ENCODE data around the gene GLTP.
"Not testable (repeated sequence)": the region's sequence is repeated elsewhere in the genome, so short reads cannot be mapped to it uniquely, and the experiment has no call there.

GLTP gene, protein sequence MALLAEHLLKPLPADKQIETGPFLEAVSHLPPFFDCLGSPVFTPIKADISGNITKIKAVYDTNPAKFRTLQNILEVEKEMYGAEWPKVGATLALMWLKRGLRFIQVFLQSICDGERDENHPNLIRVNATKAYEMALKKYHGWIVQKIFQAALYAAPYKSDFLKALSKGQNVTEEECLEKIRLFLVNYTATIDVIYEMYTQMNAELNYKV

DNA sequence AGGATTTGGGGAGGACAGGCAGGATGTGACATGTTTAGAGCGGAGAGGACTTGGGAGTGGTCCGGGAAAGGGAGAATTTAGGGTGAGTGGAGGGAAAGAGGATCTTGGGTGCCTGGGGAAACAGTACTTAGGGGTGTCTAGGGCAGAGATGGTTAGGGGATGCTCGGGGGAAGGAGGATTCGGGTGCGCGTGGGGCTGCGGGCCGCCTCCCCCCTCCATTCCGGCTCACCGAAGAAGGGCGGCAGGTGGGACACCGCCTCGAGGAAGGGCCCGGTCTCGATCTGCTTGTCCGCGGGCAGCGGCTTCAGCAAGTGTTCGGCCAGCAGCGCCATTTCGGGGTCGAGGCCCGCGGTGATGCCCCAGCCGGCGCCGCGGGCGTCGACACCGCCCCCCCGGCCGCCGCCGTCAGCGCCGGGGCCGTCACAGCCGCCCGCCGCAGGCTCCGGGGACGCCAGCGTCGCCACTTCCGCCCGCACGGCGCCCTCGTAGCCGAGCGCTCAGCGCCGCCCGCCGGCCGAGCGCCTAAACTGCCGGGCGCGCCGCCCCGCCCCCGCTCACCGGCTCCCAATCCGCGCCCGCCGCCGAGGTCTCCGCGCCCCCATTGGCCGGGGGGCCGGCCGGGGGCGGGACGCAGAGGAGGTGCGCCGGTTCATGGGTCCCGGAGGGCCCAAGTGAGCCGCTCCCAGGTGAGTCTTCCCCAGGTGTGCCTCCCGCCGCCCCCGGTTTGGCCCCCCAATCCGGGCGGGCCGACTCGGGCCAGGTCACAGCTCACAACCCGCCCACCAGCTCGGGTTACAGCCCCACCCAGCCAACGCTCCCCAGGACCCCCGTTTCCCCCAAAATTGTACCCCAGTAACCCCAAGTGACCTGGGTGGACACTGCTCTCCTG, at the start of gene GLTP:
Gene GLTP (minus strand): TSS at position 499 of the 889 bp plus-strand sequence. CDS start 167 bp downstream, at position 332.
- DNase-seq (peak; percentile 90 to 94), ATAC-seq (peak; percentile 96)
- no peaks in the 10 kb centered on the region for H3K27me3 Mint-ChIP-seq
- peak within 1 kb of the TSS; percentile 92 to 95 for H3K27ac Mint-ChIP-seq
- H3K9me3 Mint-ChIP-seq, result no peaks in the 10 kb centered on the region
- H3K4me3 Mint-ChIP-seq, result peak within 1 kb of the TSS; percentile 88 to 92
- H3K4me1 Mint-ChIP-seq, result peaks cover 48% of the 10 kb centered on the region

DNA sequence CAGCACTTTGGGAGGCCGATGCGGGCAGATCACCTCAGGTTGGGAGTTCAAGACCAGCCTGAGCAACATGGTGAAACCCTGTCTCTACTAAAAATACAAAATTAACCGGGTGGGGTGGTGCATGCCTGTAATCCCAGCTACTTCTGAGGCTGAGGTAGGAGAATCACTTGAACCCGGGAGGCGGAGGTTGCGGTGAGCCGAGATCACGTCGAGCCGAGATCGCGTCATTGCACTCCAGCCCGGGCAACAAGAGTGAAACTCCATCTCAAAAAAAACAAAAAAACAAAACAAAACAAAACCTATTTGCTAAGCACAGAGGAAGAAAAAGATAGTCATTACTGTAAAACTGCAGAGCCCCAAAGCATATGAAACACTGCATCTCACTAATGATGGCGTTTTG, 49.0 kb upstream of the GLTP start:
- DNase-seq, ATAC-seq, H3K9me3 Mint-ChIP-seq, H3K27me3 Mint-ChIP-seq, H3K4me1 Mint-ChIP-seq, H3K4me3 Mint-ChIP-seq, H3K27ac Mint-ChIP-seq: not testable (repeated sequence)

DNA sequence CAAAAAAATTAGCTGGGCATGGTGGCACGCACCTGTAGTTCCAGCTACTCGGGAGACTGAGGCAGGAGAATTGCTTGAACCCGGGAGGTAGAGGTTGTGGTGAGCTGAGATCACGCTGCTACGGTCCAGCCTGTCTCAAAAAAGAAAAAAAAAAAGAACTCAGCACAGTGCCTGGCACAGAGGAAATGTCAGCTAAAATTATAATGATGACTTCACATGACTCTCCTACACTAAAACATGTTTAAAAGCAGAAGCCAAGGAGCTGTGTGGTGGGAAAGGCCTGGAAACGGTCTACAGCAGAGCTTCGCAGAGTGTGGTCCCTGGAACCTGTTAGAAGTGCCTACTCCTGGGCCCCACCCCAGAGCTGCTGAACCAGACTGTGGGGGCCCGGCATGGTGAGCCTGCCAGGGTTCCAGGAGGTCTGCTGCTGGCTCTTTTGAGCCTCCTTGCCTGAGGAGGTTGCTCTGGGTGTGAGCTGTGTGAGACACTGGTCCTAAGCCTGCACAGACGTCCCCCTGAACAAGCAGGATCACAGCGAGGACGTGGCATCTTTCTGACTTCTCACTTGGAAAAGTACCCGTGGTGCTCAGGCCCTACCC, 47.8 kb upstream of the GLTP start:
- no peak overlapping the region for H3K27ac Mint-ChIP-seq
- no peaks in the 10 kb centered on the region for H3K27me3 Mint-ChIP-seq
- no peaks in the 10 kb centered on the region for H3K9me3 Mint-ChIP-seq
- ATAC-seq (no peak), DNase-seq (no peak)
- H3K4me3 Mint-ChIP-seq, result no peak overlapping the region
- no peaks in the 10 kb centered on the region for H3K4me1 Mint-ChIP-seq

DNA sequence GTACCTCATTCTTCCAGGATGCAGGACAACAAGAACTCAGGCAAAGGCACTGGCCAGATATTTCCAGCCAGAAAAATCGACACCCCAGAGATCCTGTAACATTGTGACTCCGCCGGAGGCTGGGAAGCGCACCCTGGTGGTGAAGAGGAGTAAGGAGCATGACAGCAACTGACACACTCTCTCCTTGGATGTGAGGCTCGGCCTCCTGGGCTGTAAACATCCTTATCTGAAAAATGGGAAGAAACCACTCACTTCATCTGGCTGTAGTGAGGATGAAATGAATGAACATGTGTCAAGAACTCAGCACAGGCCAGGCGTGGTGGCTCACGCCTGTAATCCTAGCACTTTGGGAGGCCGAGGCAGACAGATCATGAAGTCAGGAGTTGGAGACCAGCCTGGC, 47.3 kb upstream of the GLTP start:
- H3K4me1 Mint-ChIP-seq, result no peaks in the 10 kb centered on the region
- H3K27me3 Mint-ChIP-seq, result no peaks in the 10 kb centered on the region
- no peaks in the 10 kb centered on the region for H3K9me3 Mint-ChIP-seq
- H3K27ac Mint-ChIP-seq, result peak overlapping the region in 1 of 2 donors; percentile 38
- DNase-seq, result peak in 1 of 2 donors; percentile 22
- peak; percentile 63 for ATAC-seq
- no peak overlapping the region for H3K4me3 Mint-ChIP-seq

DNA sequence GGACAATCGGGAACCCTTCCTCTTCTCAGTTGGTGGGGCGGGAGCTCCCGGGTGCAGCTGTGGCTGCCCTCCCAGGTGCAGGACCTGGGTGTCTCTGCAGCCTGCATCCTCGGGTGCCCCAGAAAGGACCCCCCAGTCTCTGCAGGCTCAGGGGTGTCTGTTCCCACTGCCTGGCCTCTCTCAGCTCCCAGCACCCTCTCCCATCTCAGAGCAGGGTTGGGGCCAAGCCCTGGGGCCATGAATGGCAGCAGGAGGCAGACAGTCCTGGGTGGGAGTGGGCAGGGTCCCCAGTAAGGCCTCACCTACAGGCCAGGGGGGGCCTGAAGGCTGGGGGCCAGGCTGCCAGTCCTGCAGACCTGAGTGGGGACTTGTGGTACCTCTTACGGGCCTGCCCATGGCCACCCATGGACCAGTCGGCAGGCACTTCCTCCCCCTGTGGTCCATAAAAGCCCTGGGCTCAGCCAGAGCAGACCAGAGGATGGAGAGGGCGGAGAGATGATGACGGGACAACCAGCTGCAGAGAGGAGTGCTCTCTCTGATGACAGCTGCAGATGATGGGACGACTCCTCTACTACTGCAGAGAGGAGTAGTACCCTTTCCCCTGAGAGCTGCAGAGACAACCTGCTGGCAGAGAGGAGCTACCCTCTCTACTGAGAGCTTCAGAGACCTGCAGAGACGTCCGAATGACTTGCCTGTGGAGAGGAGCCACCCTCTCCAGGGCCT, 46.3 kb upstream of the GLTP start:
- DNase-seq (no peak), ATAC-seq (no peak)
- Mint-ChIP-seq H3K9me3 (no peaks in the 10 kb centered on the region), H3K4me1 (no peaks in the 10 kb centered on the region), H3K27ac (no peak overlapping the region), H3K4me3 (no peak overlapping the region), H3K27me3 (no peaks in the 10 kb centered on the region)

DNA sequence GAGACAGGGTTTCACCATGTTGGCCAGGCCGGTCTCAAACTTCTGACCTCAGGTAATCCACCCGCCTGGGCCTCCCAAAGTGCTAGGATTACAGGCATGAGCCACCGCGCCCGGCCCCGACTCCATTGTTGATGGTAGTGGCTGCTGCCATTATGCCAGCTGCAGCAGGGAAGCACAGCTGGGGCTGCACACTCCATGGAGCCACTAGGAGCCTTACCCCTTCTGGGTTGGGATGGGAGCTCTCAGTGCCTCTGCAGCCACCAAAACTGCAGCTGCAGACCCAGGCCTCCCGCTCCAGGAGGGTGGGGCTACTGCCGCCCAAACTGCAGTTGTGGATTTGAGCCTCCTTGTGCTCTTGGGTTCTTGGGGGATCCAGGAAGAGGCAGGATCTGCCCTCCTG, 45.7 kb upstream of the GLTP start:
- Mint-ChIP-seq H3K27me3 (no peaks in the 10 kb centered on the region), H3K4me1 (no peaks in the 10 kb centered on the region), H3K27ac (no peak overlapping the region), H3K4me3 (no peak overlapping the region), H3K9me3 (no peaks in the 10 kb centered on the region)
- DNase-seq, result no peak
- ATAC-seq, result no peak

DNA sequence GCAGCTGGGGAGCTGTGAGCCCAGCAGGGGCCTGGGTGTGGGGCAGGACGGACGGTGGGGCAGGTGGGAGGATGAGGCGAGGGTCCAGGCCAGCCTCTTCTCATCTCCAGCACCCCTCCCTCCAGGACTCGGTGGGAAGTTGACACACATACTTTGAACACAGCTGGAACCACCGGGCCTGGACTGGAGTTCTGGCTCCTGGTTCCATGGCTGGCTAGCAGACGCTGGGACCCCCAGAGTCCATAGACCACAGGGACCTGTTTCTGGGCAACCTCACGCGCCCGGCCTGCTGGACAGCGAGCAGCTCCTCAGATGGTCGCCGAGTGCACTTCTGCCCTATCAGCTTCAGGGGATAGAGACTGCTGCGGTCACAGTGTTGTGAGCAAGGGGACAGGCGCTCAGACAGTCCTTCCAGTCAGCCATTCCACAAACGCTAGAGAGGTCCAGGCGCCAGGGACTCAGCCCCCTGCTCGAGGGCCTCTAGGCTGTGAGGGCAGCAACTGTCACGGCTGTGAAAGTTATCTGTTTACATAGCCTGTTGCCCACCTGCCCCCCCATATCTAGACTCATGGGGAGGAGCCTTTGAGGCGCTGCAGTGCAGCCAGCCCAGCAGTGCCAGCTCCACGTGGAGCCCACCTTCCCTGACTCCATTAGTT, 45.0 kb upstream of the GLTP start:
- Mint-ChIP-seq H3K4me3 (no peak overlapping the region), H3K9me3 (no peaks in the 10 kb centered on the region), H3K27me3 (no peaks in the 10 kb centered on the region), H3K4me1 (no peaks in the 10 kb centered on the region), H3K27ac (peak overlapping the region in 1 of 2 donors; percentile 85)
- ATAC-seq, result no peak
- DNase-seq, result no peak

DNA sequence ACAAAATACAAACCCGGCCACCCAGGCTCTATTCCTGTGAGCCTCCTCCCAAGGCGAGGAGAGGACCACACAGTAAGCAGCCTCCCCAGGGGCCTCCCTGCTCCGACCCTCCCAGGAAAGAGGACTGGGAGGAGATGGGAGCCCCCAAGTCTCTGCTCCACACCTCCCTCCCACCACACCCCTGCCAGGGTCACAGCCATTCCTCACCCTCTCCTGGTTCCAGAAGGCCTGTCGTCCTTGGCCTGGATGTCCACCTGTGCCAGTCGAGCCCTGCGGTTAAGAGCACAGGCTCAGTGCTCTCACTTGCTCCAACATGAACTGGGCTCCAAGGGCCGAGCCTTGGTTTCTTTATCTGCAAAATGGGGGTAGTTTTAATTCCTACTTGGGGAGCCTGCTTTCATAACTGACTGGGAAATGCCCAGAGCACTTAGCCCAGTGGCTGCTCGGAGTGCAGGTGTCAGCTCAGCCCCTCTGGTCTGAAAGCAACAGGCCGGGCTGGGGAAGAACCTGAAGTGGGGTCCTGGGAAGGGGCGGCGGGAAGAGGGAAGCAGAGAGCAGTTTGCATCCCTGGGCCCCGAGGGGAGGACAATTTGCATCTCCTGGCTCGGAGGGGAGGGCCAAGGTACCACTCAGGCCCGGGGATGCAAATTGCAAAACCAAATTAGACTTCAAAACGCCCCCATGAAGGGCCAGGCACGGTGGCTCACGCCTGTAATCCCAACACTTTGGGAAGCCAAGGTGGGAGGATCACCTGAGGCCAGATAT, 43.3 kb upstream of the GLTP start:
- DNase-seq, result no peak
- Mint-ChIP-seq H3K9me3 (no peaks in the 10 kb centered on the region), H3K27me3 (no peaks in the 10 kb centered on the region), H3K27ac (peak overlapping the region in 1 of 2 donors; percentile 90), H3K4me3 (no peak overlapping the region), H3K4me1 (no peaks in the 10 kb centered on the region)
- no peak for ATAC-seq

DNA sequence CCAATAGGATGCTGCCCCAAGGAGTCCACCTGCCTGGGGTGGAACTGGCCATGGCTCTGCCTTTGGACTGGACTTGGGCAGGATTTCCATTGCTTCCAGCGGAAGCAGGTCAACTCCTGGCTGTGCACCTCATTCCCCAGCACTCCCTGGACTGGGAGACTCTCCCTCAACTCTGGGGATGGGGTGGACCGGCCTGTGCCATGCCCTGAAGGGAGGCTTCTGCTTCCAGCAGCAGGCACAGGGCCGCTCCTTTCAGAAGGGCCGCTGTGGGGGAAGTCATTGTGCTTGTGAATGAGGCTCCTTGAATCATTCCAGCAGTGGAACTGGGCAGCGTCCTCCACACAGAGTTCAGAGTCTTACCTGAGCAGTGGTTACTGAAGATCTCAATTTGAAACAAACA, 42.7 kb upstream of the GLTP start:
- no peak for ATAC-seq
- Mint-ChIP-seq H3K9me3 (no peaks in the 10 kb centered on the region), H3K27me3 (no peaks in the 10 kb centered on the region), H3K4me3 (no peak overlapping the region), H3K27ac (no peak overlapping the region), H3K4me1 (no peaks in the 10 kb centered on the region)
- DNase-seq, result no peak

DNA sequence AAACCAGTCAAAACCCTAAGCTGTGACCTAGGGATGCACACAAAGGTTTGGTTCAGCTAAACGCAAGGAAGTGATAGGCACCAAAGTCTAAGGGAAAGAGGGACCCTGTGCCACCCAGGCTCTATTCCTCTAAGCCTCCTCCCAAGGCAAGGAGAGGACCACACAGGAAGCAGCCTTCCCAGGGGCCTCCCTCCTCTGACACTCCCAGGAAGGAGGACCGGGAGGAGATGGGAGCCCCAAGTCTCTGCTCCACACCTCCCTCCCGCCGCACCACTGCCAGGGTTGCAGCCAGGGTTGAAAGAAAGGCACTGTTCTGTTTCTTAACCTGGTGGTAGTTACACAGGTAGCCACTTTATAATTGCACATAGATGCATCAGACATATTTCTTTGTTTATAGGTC, 41.6 kb upstream of the GLTP start:
- H3K27me3 Mint-ChIP-seq, result no peaks in the 10 kb centered on the region
- no peak overlapping the region for H3K27ac Mint-ChIP-seq
- H3K9me3 Mint-ChIP-seq, result no peaks in the 10 kb centered on the region
- no peak overlapping the region for H3K4me3 Mint-ChIP-seq
- H3K4me1 Mint-ChIP-seq, result no peaks in the 10 kb centered on the region
- no peak for DNase-seq
- no peak for ATAC-seq

DNA sequence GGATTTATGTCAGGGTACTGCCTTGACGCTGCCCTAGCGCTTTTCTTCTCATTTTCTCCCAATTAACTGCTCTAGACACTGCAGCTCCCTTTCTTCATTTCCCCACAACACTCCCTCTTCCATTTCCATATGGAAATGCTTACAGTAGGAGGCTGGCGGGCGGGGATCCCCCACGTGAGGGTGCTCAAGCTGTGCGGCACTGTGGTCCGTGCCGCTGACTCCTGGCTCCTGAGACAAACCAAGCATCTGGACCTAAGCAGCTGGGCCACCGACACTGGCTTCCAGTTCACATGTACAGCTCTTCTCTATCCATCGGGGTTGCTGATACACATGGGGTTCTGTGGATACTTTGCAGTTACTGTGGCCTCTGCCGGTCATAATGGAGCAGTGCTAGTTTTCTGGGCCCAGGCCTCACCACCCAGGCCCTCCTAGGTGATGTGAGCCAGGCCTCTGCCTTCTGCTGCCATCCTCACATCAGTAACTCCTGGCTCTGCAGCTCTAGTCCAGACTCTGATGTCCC, 40.0 kb upstream of the GLTP start:
- ATAC-seq (no peak), DNase-seq (no peak)
- Mint-ChIP-seq H3K4me3 (no peak overlapping the region), H3K4me1 (no peaks in the 10 kb centered on the region), H3K27me3 (no peaks in the 10 kb centered on the region), H3K27ac (no peak overlapping the region), H3K9me3 (no peaks in the 10 kb centered on the region)

DNA sequence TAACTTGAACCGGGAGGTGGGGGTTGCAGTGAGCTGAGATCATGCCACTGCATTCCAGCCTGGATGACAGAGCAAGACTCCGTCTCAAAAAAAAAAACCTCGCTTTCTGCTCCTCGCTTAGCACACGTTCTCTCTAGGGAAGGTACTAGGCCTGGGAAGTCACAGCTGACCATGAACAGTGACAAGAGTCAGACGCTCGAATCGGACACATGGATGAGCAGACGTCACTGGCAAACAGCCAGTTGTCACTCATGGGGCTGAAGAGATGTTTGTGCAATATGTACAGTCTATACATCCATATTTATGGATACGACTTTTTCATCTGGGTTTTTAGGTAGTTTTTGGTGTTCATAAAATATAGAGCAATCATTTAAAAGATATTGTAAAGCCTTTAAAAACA, 39.1 kb upstream of the GLTP start:
- DNase-seq (no peak), ATAC-seq (no peak)
- no peak overlapping the region for H3K4me3 Mint-ChIP-seq
- no peaks in the 10 kb centered on the region for H3K4me1 Mint-ChIP-seq
- H3K27ac Mint-ChIP-seq, result peak overlapping the region in 1 of 2 donors; percentile 53
- H3K9me3 Mint-ChIP-seq, result no peaks in the 10 kb centered on the region
- H3K27me3 Mint-ChIP-seq, result no peaks in the 10 kb centered on the region

DNA sequence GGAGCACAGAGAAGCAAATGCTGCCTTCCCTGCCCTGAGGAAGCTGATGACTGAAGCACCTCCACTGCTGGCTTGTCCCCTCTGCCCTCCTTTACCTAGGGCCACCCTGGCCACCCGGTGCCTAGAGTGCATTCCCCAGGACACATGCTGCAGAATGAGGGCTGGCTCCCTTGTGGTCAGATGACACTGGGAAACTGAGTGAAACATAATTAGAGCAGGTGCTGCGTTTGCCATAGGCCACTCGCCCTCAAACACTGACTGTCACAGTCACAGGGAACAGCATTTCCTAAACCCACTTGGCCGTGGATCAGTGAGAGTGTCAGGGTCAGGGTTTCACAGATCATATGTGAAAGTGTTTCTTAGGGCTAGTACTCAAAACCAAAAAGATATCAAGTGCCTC, 35.7 kb upstream of the GLTP start:
- Mint-ChIP-seq H3K27ac (peak overlapping the region in 1 of 2 donors; percentile 71), H3K27me3 (no peaks in the 10 kb centered on the region), H3K4me3 (no peak overlapping the region), H3K4me1 (no peaks in the 10 kb centered on the region), H3K9me3 (no peaks in the 10 kb centered on the region)
- no peak for DNase-seq
- ATAC-seq, result no peak

DNA sequence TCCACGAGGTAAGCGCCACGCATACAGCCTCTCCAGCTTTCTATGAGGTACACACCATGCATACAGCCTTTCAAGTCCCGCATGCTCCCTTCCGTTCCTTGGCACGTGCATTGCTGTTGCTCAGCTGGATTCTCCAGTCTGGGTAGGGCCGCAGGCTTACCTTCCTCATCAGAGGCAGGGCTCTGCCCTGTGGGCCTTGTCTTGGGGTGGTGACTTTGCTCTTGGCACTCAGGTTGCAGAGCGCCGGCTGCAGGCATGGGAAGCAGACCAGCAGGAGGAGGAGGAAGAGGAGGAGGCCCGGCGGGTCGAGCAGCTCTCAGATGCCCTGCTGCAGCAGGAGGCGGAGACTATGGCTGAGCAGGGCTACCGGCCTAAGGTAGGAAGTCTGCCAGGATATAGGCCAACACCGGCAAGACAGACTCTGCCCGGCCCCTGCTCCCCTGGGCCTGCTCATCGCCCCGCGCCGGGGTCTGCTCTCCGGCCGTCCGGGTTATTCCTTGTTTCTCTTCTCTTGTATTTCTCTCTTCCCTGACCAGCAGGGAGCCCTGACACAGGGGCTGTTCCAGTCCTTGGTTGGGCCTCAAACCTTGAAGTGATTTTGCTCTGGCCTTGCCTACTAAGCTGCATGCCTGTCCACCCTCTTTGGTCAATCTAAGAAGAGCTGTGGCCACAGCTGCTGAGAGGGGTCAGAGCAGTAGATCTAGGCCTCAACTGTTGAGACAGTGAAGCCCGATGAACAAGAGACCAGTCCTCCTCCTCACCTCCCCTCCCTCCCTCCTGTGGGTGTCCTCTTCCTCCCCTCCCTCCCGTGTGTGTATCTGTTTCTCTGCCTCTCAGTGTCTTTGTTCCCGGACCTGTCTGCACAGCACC, 35.1 kb upstream of the GLTP start:
- H3K9me3 Mint-ChIP-seq, result no peaks in the 10 kb centered on the region
- H3K27me3 Mint-ChIP-seq, result no peaks in the 10 kb centered on the region
- H3K4me1 Mint-ChIP-seq, result no peaks in the 10 kb centered on the region
- no peak for DNase-seq
- no peak overlapping the region for H3K4me3 Mint-ChIP-seq
- peak overlapping the region in 1 of 2 donors; percentile 71 for H3K27ac Mint-ChIP-seq
- ATAC-seq, result no peak

All from stimulated activated naive CD8-positive, alpha-beta T cell treated with anti-CD3 and anti-CD28 coated beads, Interleukin-15, amount 100 ng/mL, for 72 hours (primary cell).